Activated CD4-positive, alpha-beta T cell treated with anti-CD3 and anti-CD28 coated beads for 36 hours (primary cell): Measurements from ENCODE around the gene PRKRIP1. TPM values are rescaled to one million over a fixed set of nuclear protein-coding genes. Genes with fewer than 3 reads are reported as not detected.
"Not testable (repeated sequence)": the region's sequence is repeated elsewhere in the genome, so short reads cannot be mapped to it uniquely, and the experiment has no call there.

ENCODE experiments used
- ATAC-seq: fragments of 200-7000 bp; cut with Tn5 transposase; one replicate; pipeline ENCODE4 v1.10.0; 2021; ENCODE audit warnings: mild to moderate bottlenecking, moderate library complexity
- CTCF ChIA-PET: fragments of 350-600 bp; sonication (Branson Sonifier 250); formaldehyde crosslinking; loops from one replicate; lab custom pipeline; 2021; ENCODE audit warnings: antibody characterized with exemption; lab: Charles Lee
- POLR2A ChIA-PET: fragments of 350-600 bp; sonication (Branson Sonifier 250); formaldehyde crosslinking; loops from one replicate; lab custom pipeline; 2021; ENCODE audit warnings: antibody characterized with exemption, inconsistent platforms; lab: Charles Lee
- DNase-seq: peaks from one replicate; pipeline ENCODE4 v3.0.0-alpha.2; 2020
- H3K27ac Mint-ChIP-seq: one replicate; pipeline ENCODE4 v1.8.0; 2021; ENCODE audit warnings: mixed read lengths
- H3K27me3 Mint-ChIP-seq: one replicate; pipeline ENCODE4 v1.8.0; 2021; ENCODE audit warnings: mixed read lengths
- H3K36me3 Mint-ChIP-seq: one replicate; pipeline ENCODE4 v1.8.0; 2021; ENCODE audit warnings: low read depth, mixed read lengths
- H3K4me1 Mint-ChIP-seq: one replicate; pipeline ENCODE4 v1.8.0; 2021; ENCODE audit warnings: mixed read lengths
- H3K4me3 Mint-ChIP-seq: one replicate; pipeline ENCODE4 v1.8.0; 2021; ENCODE audit warnings: mild to moderate bottlenecking, moderate library complexity, mixed read lengths
- H3K9me3 Mint-ChIP-seq: one replicate; pipeline ENCODE4 v1.8.0; 2021; ENCODE audit warnings: low read depth, mixed read lengths
- intact Hi-C, 2 experiments: fragments of 100-400 bp; cut with DNase I in 1 of 2; cut with micrococcal nuclease in 1 of 2; formaldehyde crosslinking; loops; one replicate each; pipeline versions ENCODE4 v1.14.2 to v1.15.1; 2022 to 2024; cut with DNase I, micrococcal nuclease
- total RNA-seq, 2 experiments: library from RNA; stranded (reverse); gene quantifications; one replicate each; pipeline ENCODE4 v1.2.3, GENCODE V29; 2021

The PRKRIP1 gene
- total RNA-seq, 2 experiments from 2014 or later, result 26.2 to 31.4 TPM

GRCh38 chr7:102444961-102445673 is 49.0 kb downstream of the PRKRIP1 start:
- CTCF ChIA-PET, result interaction anchor here (0.6 to 1.3 kb wide), 3 partner anchors 39 to 1478 kb away, joined by 3 read pairs; no protein-coding TSS in a partner anchor
- DNase-seq, result no peak
- Mint-ChIP-seq H3K36me3 (peaks cover 5% of the 10 kb centered on the region), H3K27me3 (no peaks in the 10 kb centered on the region), H3K27ac (no peak overlapping the region), H3K4me3 (no peak overlapping the region), H3K4me1 (no peaks in the 10 kb centered on the region), H3K9me3 (no peaks in the 10 kb centered on the region)
- intact Hi-C loops, result no loop called here
- POLR2A ChIA-PET, result no interaction called here
- no peak for ATAC-seq

- Mint-ChIP-seq H3K4me1 (no peaks in the 10 kb centered on the region), H3K36me3 (peaks cover 5% of the 10 kb centered on the region), H3K27me3 (no peaks in the 10 kb centered on the region), H3K9me3 (no peaks in the 10 kb centered on the region), H3K27ac (no peak overlapping the region), H3K4me3 (no peak overlapping the region)
- intact Hi-C loops, result no loop called here
- CTCF ChIA-PET, result interaction anchor here (0.6 to 1.3 kb wide), 2 partner anchors 40 to 1478 kb away, joined by 3 read pairs; no protein-coding TSS in a partner anchor
- POLR2A ChIA-PET, result no interaction called here
- no peak for DNase-seq
- no peak for ATAC-seq
Measured at GRCh38 chr7:102445674-102446071, 49.5 kb downstream of the PRKRIP1 start.

GRCh38 chr7:102446387-102447156 is 50.4 kb downstream of the PRKRIP1 start:
- ATAC-seq (no peak), DNase-seq (no peak)
- Mint-ChIP-seq H3K27me3 (no peaks in the 10 kb centered on the region), H3K4me3 (no peak overlapping the region), H3K4me1 (no peaks in the 10 kb centered on the region), H3K36me3 (peaks cover 5% of the 10 kb centered on the region), H3K27ac (no peak overlapping the region), H3K9me3 (no peaks in the 10 kb centered on the region)
- CTCF ChIA-PET, result no interaction called here
- POLR2A ChIA-PET, result no interaction called here
- intact Hi-C loops, result no loop called here

- no peaks in the 10 kb centered on the region for H3K4me1 Mint-ChIP-seq
- no peaks in the 10 kb centered on the region for H3K9me3 Mint-ChIP-seq
- DNase-seq, result no peak
Measured at GRCh38 chr7:102447311-102447710, 51.1 kb downstream of the PRKRIP1 start.

GRCh38 chr7:102449136-102449535 is 53.0 kb downstream of the PRKRIP1 start:
- Mint-ChIP-seq H3K36me3 (peaks cover 5% of the 10 kb centered on the region), H3K27me3 (no peaks in the 10 kb centered on the region), H3K27ac (no peak overlapping the region), H3K4me3 (no peak overlapping the region), H3K9me3 (no peaks in the 10 kb centered on the region), H3K4me1 (no peaks in the 10 kb centered on the region)
- POLR2A ChIA-PET, result no interaction called here
- no peak for DNase-seq
- CTCF ChIA-PET, result interaction anchor here (0.6 to 1.8 kb wide), 6 partner anchors 12 to 1649 kb away, joined by 3 to 4 read pairs (median 3); no protein-coding TSS in a partner anchor
- intact Hi-C loops, result no loop called here
- ATAC-seq, result no peak

More at GRCh38 chr7:102447311-102447710, 51.1 kb downstream of the PRKRIP1 start:
- Mint-ChIP-seq H3K27ac (no peak overlapping the region), H3K27me3 (no peaks in the 10 kb centered on the region), H3K4me3 (no peak overlapping the region), H3K36me3 (peaks cover 5% of the 10 kb centered on the region)
- no peak for ATAC-seq
- ChIA-PET CTCF (no interaction called here), POLR2A (no interaction called here)
- intact Hi-C loops, result no loop called here

DNA sequence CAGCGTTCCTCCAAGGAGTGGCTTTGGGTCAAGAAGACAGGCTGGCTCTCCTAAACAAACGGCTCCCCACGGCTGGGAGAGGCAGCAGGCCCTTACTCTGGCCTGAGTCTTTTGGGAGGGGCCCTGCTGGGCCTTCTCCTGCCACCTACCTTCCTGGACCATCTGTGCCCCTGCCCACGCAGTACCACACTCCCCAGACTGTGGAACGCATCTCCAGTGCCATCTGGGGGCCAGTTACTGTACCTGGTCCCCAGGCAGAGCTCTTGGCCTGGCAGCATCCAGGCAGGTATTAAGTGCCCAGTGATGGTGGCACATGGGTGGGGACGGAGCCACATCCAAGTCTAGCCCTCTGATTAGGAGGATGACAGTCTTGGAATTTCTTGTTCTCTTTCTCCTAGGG is 54.1 kb downstream of the PRKRIP1 start:
- H3K4me3 Mint-ChIP-seq, result no peak overlapping the region
- H3K27me3 Mint-ChIP-seq, result no peaks in the 10 kb centered on the region
- H3K4me1 Mint-ChIP-seq, result no peaks in the 10 kb centered on the region
- POLR2A ChIA-PET, result no interaction called here
- peaks cover 4% of the 10 kb centered on the region for H3K36me3 Mint-ChIP-seq
- no peaks in the 10 kb centered on the region for H3K9me3 Mint-ChIP-seq
- intact Hi-C loops, result loop anchor here (1.0 kb wide), 3 partner anchors 38 to 171 kb away; no protein-coding TSS in a partner anchor
- ATAC-seq (peak; percentile 91), DNase-seq (peak; percentile 71)
- no peak overlapping the region for H3K27ac Mint-ChIP-seq
- CTCF ChIA-PET, result interaction anchor here (0.6 to 1.8 kb wide), 8 partner anchors 10 to 1786 kb away, joined by 3 to 7 read pairs (median 4); no protein-coding TSS in a partner anchor

DNA sequence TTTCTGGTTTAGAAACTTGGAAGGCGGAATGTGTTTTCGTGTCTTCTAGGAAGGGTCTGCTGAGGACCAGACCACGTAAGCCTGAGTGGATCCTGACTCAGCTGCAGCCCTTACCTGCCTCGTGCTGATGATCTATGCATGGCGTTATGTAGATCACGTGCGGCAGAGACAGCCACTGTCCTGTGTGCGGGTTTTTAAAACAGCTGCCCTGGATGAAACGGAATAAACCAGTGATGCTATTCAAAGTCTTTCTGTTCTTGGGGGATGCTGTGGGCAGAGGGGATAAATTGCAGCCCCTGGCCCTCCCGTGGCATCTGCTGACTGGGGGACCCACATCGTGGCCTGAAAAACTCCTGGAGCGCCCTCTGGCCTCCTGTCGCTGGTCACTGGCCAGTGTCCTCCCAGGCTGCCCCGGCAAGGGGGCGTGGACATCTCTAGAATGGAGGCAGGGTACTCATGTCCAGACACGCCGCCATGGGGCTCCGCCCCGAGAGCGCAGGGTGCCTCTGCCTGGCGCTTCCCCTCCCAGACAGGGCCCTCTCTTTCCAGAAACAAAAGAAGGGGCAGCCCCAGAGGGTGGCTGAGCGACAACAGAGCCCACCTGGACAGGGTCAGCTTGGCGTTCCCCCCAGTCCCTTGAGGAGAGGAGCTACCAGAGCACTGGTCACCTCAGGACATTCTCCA is 55.4 kb downstream of the PRKRIP1 start:
- Mint-ChIP-seq H3K27me3 (no peaks in the 10 kb centered on the region), H3K4me1 (no peaks in the 10 kb centered on the region), H3K36me3 (peaks cover 4% of the 10 kb centered on the region), H3K9me3 (no peaks in the 10 kb centered on the region), H3K4me3 (no peak overlapping the region), H3K27ac (no peak overlapping the region)
- ChIA-PET CTCF (interaction anchor here (0.6 kb wide), 2 partner anchors 54 to 1887 kb away, joined by 3 read pairs; no protein-coding TSS in a partner anchor), POLR2A (no interaction called here)
- intact Hi-C loops, result no loop called here
- ATAC-seq (no peak), DNase-seq (no peak)

GRCh38 chr7:102452451-102452850 is 56.3 kb downstream of the PRKRIP1 start:
- ATAC-seq (no peak), DNase-seq (no peak)
- H3K4me1 Mint-ChIP-seq, result no peaks in the 10 kb centered on the region
- H3K27me3 Mint-ChIP-seq, result no peaks in the 10 kb centered on the region
- H3K9me3 Mint-ChIP-seq, result no peaks in the 10 kb centered on the region
- CTCF ChIA-PET, result interaction anchor here (0.6 kb wide), 2 partner anchors 55 to 1888 kb away, joined by 3 read pairs; no protein-coding TSS in a partner anchor
- intact Hi-C loops, result no loop called here
- H3K4me3 Mint-ChIP-seq, result no peak overlapping the region
- peaks cover 6% of the 10 kb centered on the region for H3K36me3 Mint-ChIP-seq
- no peak overlapping the region for H3K27ac Mint-ChIP-seq
- POLR2A ChIA-PET, result no interaction called here

GRCh38 chr7:102453319-102453718 is 57.2 kb downstream of the PRKRIP1 start:
- Mint-ChIP-seq H3K4me3 (no peak overlapping the region), H3K36me3 (peaks cover 6% of the 10 kb centered on the region), H3K27ac (no peak overlapping the region), H3K4me1 (no peaks in the 10 kb centered on the region), H3K9me3 (no peaks in the 10 kb centered on the region), H3K27me3 (no peaks in the 10 kb centered on the region)
- ATAC-seq (no peak), DNase-seq (no peak)
- intact Hi-C loops, result no loop called here
- ChIA-PET POLR2A (no interaction called here), CTCF (no interaction called here)

GRCh38 chr7:102454468-102454867 is 58.3 kb downstream of the PRKRIP1 start:
- POLR2A ChIA-PET, result no interaction called here
- no peak overlapping the region for H3K27ac Mint-ChIP-seq
- no peaks in the 10 kb centered on the region for H3K9me3 Mint-ChIP-seq
- no peaks in the 10 kb centered on the region for H3K4me1 Mint-ChIP-seq
- H3K27me3 Mint-ChIP-seq, result no peaks in the 10 kb centered on the region
- ATAC-seq (no peak), DNase-seq (no peak)
- intact Hi-C loops, result no loop called here
- H3K36me3 Mint-ChIP-seq, result peaks cover 11% of the 10 kb centered on the region
- CTCF ChIA-PET, result no interaction called here
- H3K4me3 Mint-ChIP-seq, result no peak overlapping the region

DNA sequence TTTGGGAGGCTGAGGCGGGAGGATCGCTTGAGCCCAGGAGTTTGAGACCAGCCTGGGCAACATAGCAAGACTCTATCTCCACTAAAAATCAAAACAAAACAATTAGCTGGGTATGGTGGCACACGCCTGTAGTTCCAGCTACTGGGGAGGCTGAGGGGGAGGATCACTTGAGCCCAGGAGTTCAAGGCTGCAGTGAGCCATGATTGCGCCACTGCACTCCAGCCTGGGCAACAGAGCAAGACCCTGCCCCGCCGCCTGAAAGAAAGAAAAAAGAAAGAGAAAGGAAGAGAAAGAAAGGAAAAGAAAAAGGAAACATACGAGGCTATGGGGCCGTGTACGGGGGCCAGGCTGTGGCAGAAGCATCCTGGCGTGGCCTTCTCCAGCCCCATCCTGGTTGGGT is 58.8 kb downstream of the PRKRIP1 start:
- peaks cover 11% of the 10 kb centered on the region for H3K36me3 Mint-ChIP-seq
- H3K27me3 Mint-ChIP-seq, ATAC-seq, H3K27ac Mint-ChIP-seq, H3K4me3 Mint-ChIP-seq, H3K4me1 Mint-ChIP-seq, intact Hi-C loops, H3K9me3 Mint-ChIP-seq, DNase-seq: not testable (repeated sequence)
- CTCF ChIA-PET, result interaction anchor here (1.9 kb wide), 1 partner anchor 10 kb away, joined by 7 read pairs; no protein-coding TSS in a partner anchor
- POLR2A ChIA-PET, result interaction anchor here (0.5 kb wide), 1 partner anchor 33 kb away, joined by 8 read pairs; no protein-coding TSS in a partner anchor
